ENCODE measurements around the gene SLC27A4. TPM values are rescaled to one million over a fixed set of nuclear protein-coding genes. Genes with fewer than 3 reads are reported as not detected.

Gene SLC27A4
- total and polyA plus RNA-seq, 10 of the 15 experiments (the other 5 are each of a cell fraction or from before 2014, with no cell fraction given), result 0.13 to 14.0 (median 7.6) TPM

DNA sequence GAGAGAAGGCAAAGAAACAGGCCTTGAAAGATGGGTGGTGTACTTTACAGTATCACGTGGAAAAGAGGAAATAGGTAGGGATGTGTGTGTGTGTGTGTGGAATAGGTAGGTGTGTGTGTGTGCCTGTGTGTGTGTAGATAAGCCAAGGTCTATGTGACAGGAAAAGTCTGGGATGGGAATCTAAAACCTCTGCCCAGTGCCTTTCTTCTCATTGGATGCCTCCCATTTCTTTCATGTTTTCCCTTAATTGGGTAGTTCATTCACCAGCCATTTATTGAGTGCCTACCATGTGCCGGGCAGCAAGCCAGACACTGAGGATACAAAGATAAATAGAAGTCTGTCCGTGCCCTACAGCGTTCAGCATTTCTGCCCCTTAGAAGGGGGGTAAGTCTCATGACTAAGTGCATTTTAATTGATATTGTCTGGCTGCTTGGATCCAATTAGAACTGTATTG is 31.9 kb downstream of the SLC27A4 start:
- Histone ChIP-seq H4K20me1 (ENCODE audit: control insufficient read depth, insufficient read depth) (no peaks in the 10 kb centered on the region), H3K4me3 (peak overlapping the region; percentile 99), H3K27me3 (replicated peaks in 1 of 2; ENCODE audit: control insufficient read depth in 2 of 2, insufficient read depth in 2 of 2, low read length in 1 of 2) (no peaks in the 10 kb centered on the region), H2AFZ (ENCODE audit: control insufficient read depth, low read depth, low read length) (no peak overlapping the region), H3K9me3 (replicated peaks; ENCODE audit: control insufficient read depth, insufficient read depth, low read length) (no peaks in the 10 kb centered on the region), H3K4me1 (ENCODE audit: control insufficient read depth, insufficient read depth, low read length) (no peaks in the 10 kb centered on the region), H3K27ac (ENCODE audit: control insufficient read depth, insufficient read depth) (peak overlapping the region; percentile 89; the same call in 1 of the 2 replicates), H3K79me2 (ENCODE audit: control insufficient read depth, insufficient read depth, low read length) (peaks cover 33% of the 10 kb centered on the region), H3K36me3 (ENCODE audit: control insufficient read depth in 2 of 2, insufficient read depth in 2 of 2, low read length in 1 of 2) (no peaks in the 10 kb centered on the region; a peak in 1 of 4 replicates), H3K4me2 (ENCODE audit: control insufficient read depth, insufficient read depth) (peak overlapping the region; percentile 79), H3K9ac (ENCODE audit: control insufficient read depth, insufficient read depth, low read length) (peak overlapping the region; percentile 93; the same call in 1 of the 2 replicates)
- ChIA-PET RAD21 (ENCODE audit: unreplicated experiment) (interaction anchor here (1.3 to 2.8 kb wide), 3 partner anchors 11 to 77 kb away, joined by 5 to 18 read pairs (median 11); partner anchors contain the start of gene CERCAM), SMC1A (ENCODE audit: uncharacterized antibody, unreplicated experiment) (interaction anchor here (1.5 to 2.7 kb wide), 2 partner anchors 10 to 47 kb away, joined by 4 to 19 read pairs; no protein-coding TSS in a partner anchor), POLR2A (interaction anchor here (0.5 to 1.9 kb wide), 6 partner anchors 48 to 351 kb away, joined by 3 to 8 read pairs (median 5); partner anchors contain the start of genes CERCAM, GOLGA2, SPTAN1 and SWI5), CTCF (interaction anchor here (1.6 to 4.0 kb wide), 3 partner anchors 11 to 446 kb away, joined by 4 to 61 read pairs (median 7); partner anchors contain the start of gene ENDOG)
- TF ChIP-seq ESRRA (IDR thresholded peaks at IDR 0.05; ENCODE audit: low read length) (no peak), NR2C2 (IDR thresholded peaks at IDR 0.05; ENCODE audit: borderline replicate concordance, control insufficient read depth, insufficient read length, low read depth) (no peak), NFYB (IDR thresholded peaks at IDR 0.05; ENCODE audit: insufficient read depth, low read depth, low read length) (no peak), SPI1 (IDR thresholded peaks at IDR 0.05; ENCODE audit: borderline replicate concordance, insufficient read depth, low read depth, low read length) (0 out of 2 replicates have a peak, but pooled peaks have one; percentile 10), RAD51 (IDR thresholded peaks at IDR 0.05) (0 out of 2 replicates have a peak, but pooled peaks have one; percentile 18), CEBPB (IDR thresholded peaks at IDR 0.05; ENCODE audit: borderline replicate concordance in 1 of 2, low read depth in 2 of 2, low read length in 2 of 2) (no peak), SUPT20H (IDR thresholded peaks at IDR 0.05; ENCODE audit: borderline replicate concordance, control insufficient read depth, low read depth, low read length) (no peak)
- TF ChIP-seq, protein P1, sequence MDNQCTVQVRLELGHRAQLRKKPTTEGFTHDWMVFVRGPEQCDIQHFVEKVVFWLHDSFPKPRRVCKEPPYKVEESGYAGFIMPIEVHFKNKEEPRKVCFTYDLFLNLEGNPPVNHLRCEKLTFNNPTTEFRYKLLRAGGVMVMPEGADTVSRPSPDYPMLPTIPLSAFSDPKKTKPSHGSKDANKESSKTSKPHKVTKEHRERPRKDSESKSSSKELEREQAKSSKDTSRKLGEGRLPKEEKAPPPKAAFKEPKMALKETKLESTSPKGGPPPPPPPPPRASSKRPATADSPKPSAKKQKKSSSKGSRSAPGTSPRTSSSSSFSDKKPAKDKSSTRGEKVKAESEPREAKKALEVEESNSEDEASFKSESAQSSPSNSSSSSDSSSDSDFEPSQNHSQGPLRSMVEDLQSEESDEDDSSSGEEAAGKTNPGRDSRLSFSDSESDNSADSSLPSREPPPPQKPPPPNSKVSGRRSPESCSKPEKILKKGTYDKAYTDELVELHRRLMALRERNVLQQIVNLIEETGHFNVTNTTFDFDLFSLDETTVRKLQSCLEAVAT (IDR thresholded peaks at IDR 0.05), result no peak
- TF ChIP-seq, protein P2, sequence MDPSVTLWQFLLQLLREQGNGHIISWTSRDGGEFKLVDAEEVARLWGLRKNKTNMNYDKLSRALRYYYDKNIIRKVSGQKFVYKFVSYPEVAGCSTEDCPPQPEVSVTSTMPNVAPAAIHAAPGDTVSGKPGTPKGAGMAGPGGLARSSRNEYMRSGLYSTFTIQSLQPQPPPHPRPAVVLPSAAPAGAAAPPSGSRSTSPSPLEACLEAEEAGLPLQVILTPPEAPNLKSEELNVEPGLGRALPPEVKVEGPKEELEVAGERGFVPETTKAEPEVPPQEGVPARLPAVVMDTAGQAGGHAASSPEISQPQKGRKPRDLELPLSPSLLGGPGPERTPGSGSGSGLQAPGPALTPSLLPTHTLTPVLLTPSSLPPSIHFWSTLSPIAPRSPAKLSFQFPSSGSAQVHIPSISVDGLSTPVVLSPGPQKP (IDR thresholded peaks at IDR 0.05; ENCODE audit: low read depth, low read length), result no peak
- in situ Hi-C loops (cut with MboI) (no loop called here), intact Hi-C loops (cut with micrococcal nuclease; ENCODE audit: unreplicated experiment) (no loop called here)
- no TSS peak for BruUV-seq (replicated peaks)
- DNase-seq (ENCODE audit: low read depth, low spot score) (no peak), ATAC-seq (no peak), FAIRE-seq (no peak)
- WGBS (ENCODE audit: insufficient coverage, insufficient replicate concordance, low lambda C conversion rate, missing lambda C conversion rate), result 38% methylated on average over 4 of the region's 4 CpGs

Measured in GM12878 (cell line).